ENCODE results near the gene PYCR2.

DNA sequence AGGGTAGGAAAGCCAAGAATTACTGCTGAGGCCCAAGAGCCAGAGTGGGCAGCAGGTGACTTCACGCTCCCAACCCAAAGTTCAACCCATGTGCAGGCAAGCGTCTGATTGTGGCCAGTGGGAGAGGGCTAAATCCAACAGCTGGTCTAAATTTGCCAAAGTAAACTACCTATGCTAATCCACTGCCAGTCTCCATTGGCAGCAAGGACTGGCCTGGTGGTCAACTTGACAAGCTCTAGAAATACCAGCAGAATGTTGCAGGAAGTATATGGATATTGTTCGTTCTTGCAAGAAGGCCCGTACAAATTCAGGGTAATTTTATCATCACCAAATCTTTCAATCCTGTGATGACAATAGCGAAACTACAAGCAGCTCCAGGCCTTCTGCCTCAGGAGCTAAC, 43.4 kb downstream of the PYCR2 start:
- TF ChIP-seq, protein P1, sequence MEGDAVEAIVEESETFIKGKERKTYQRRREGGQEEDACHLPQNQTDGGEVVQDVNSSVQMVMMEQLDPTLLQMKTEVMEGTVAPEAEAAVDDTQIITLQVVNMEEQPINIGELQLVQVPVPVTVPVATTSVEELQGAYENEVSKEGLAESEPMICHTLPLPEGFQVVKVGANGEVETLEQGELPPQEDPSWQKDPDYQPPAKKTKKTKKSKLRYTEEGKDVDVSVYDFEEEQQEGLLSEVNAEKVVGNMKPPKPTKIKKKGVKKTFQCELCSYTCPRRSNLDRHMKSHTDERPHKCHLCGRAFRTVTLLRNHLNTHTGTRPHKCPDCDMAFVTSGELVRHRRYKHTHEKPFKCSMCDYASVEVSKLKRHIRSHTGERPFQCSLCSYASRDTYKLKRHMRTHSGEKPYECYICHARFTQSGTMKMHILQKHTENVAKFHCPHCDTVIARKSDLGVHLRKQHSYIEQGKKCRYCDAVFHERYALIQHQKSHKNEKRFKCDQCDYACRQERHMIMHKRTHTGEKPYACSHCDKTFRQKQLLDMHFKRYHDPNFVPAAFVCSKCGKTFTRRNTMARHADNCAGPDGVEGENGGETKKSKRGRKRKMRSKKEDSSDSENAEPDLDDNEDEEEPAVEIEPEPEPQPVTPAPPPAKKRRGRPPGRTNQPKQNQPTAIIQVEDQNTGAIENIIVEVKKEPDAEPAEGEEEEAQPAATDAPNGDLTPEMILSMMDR (IDR thresholded peaks at IDR 0.05; ENCODE audit: poor library complexity, severe bottlenecking): no peak
- no peak for TF ChIP-seq POLR2AphosphoS5 (IDR thresholded peaks at IDR 0.05)

Measured in neural cell (in vitro differentiated cells).